ENCODE results near the gene FAM170B.

FAM170B gene

DNA sequence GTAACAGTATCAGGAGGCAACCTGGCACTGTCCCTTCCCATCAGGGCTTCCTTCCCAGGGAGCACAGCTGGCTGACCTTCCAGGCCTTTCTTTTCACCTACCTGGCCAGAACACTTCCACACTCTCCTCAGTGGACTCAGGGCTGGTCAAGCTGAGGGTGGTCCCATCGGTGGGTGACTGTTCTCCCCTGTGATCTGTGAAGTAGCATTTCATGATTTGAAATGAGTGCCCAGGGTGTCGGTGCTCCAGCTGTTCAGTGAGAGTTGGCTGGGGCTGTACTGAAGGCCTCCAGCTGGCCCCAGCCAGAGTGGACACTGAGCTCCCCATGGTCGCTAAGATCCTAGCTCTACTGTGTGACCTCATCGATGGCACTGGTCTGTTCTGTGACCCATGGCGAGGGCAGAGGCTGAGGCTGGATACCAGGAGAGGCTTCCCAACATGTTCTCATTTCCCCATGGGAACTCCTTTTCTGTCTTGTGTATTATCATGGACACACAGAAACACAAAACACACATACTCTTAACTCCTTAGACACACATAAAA, at the start of gene FAM170B:
TSS of gene FAM170B (minus strand) at position 316 of the 543 bp plus-strand sequence. CDS start at position 213, 103 bp downstream.
- H3K4me3 Mint-ChIP-seq: no peak within 1 kb of the TSS

GRCh38 chr10:49182776-49183175, 49.0 kb upstream of the FAM170B start:
- no peaks in the 10 kb centered on the region for H3K9me3 Mint-ChIP-seq
- peaks cover 69% of the 10 kb centered on the region for H3K4me1 Mint-ChIP-seq (ENCODE audit: low read depth)
- no peaks in the 10 kb centered on the region for H3K36me3 Mint-ChIP-seq (ENCODE audit: low read depth)
- H3K27ac Mint-ChIP-seq: peak overlapping the region; percentile 50
- H3K27me3 Mint-ChIP-seq: peaks cover 14% of the 10 kb centered on the region
- peak overlapping the region; percentile 30 for H3K4me3 Mint-ChIP-seq

More for the DNA sequence above, at the start of gene FAM170B:
- peaks cover 14% of the 10 kb centered on the region for H3K4me1 Mint-ChIP-seq (ENCODE audit: low read depth)
- peaks cover 20% of the 10 kb centered on the region for H3K27me3 Mint-ChIP-seq
- no peaks in the 10 kb centered on the region for H3K36me3 Mint-ChIP-seq (ENCODE audit: low read depth)
- peaks cover 10% of the 10 kb centered on the region for H3K9me3 Mint-ChIP-seq
- H3K27ac Mint-ChIP-seq: no peak within 1 kb of the TSS

- Mint-ChIP-seq H3K27me3 (peaks cover 4% of the 10 kb centered on the region), H3K4me3 (peak overlapping the region; percentile 59), H3K4me1 (ENCODE audit: low read depth) (peaks cover 82% of the 10 kb centered on the region), H3K9me3 (no peaks in the 10 kb centered on the region), H3K27ac (peak overlapping the region; percentile 84), H3K36me3 (ENCODE audit: low read depth) (no peaks in the 10 kb centered on the region)
Observed at GRCh38 chr10:49180444-49180860, 46.6 kb upstream of the FAM170B start.

GRCh38 chr10:49179699-49180443, 46.0 kb upstream of the FAM170B start:
- Mint-ChIP-seq H3K36me3 (ENCODE audit: low read depth) (no peaks in the 10 kb centered on the region), H3K27ac (peak overlapping the region; percentile 84), H3K4me1 (ENCODE audit: low read depth) (peaks cover 87% of the 10 kb centered on the region), H3K9me3 (no peaks in the 10 kb centered on the region), H3K4me3 (peak overlapping the region; percentile 59), H3K27me3 (peaks cover 4% of the 10 kb centered on the region)

- H3K27ac Mint-ChIP-seq: peak overlapping the region; percentile 95
- H3K4me1 Mint-ChIP-seq (ENCODE audit: low read depth): peaks cover 83% of the 10 kb centered on the region
- no peaks in the 10 kb centered on the region for H3K36me3 Mint-ChIP-seq (ENCODE audit: low read depth)
- H3K27me3 Mint-ChIP-seq: peaks cover 4% of the 10 kb centered on the region
- H3K9me3 Mint-ChIP-seq: no peaks in the 10 kb centered on the region
- no peak overlapping the region for H3K4me3 Mint-ChIP-seq
Observed at GRCh38 chr10:49178489-49179471, 45.0 kb upstream of the FAM170B start.

GRCh38 chr10:49177391-49178355, 43.9 kb upstream of the FAM170B start:
- peak overlapping the region; percentile 95 for H3K27ac Mint-ChIP-seq
- no peaks in the 10 kb centered on the region for H3K36me3 Mint-ChIP-seq (ENCODE audit: low read depth)
- H3K4me1 Mint-ChIP-seq (ENCODE audit: low read depth): peaks cover 78% of the 10 kb centered on the region
- peaks cover 4% of the 10 kb centered on the region for H3K27me3 Mint-ChIP-seq
- H3K9me3 Mint-ChIP-seq: no peaks in the 10 kb centered on the region
- H3K4me3 Mint-ChIP-seq: peak overlapping the region; percentile 73

DNA sequence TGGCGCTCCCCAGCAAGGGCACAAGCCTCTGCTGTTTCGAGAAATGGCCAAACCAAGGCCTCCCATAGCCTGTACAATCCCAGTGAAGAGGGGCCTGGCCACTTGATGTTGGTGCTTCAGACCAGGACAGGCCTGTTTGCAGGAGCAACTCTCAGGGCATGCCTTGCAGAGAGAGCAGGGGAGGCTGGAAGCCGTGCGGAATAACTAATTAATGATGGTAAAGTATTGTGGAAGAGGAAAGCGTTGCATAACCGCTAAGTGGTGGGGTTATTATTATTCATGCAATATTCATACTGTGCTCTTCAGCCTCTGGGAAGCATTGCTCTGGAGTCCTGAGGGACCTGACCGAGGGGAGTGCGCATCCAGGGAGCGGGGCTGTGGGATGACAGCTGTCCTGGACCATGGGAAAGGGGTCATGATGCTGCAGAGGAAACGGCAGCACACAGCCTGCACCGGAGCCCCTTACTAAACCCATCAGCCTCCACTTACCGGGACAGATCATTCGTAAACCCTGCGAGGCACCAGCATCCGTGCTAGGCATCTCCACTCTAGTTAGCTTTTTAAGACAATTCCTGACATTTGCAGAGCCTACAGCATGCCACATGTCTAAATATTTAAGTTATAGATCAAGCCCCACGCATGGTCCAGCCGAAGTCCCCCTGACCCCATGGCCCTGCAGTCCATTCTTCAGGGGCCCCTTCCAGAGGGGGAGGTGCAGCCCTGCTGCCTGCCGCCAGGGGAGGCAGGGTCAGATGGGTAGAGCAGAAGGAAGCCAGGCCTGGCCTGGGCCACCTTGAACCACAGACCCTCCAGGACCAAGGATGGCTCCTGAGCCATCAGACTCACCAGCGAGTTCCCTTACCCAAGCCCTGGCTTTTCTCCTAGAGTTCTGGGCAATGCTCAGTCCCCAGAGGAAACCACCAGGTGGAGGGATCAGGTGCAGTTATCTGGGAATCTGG, 42.8 kb upstream of the FAM170B start:
- no peaks in the 10 kb centered on the region for H3K9me3 Mint-ChIP-seq
- no peaks in the 10 kb centered on the region for H3K36me3 Mint-ChIP-seq (ENCODE audit: low read depth)
- peak overlapping the region; percentile 95 for H3K27ac Mint-ChIP-seq
- H3K4me3 Mint-ChIP-seq: peak overlapping the region; percentile 73
- no peaks in the 10 kb centered on the region for H3K27me3 Mint-ChIP-seq
- H3K4me1 Mint-ChIP-seq (ENCODE audit: low read depth): peaks cover 68% of the 10 kb centered on the region

DNA sequence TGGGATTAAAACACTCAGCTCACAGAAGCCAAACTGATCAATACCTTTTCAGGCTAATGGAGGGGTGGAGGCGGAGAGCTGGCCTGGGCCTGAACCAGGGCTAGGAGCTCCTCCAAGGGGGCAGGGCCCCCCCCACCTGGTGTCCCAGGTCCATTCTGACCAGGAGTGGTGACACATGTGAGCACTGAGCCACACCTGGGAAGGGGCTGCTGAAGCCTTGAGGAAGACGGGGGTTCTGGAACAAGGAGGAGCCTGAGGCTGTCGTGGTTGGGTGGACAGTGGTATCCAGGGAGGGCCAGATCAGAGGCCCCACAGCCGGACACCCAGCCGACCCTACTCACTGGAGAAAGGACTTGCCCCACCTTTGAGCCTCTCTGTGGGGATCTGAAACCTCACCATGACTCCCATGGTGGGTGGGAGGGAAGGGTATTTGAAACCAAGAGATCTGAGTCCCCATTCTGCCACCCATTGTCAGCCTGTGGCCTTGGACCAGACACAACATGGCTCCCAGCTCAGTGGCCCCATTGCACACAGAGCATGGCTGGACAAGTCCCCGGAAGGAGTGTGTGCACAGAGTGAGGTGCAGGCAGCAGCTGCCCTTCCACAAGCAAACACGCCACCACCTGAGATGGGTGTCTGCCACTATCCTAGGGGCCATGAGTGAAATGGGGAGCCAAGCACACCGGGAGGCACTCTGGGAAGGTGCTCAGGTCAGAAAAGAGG, 41.9 kb upstream of the FAM170B start:
- H3K9me3 Mint-ChIP-seq: no peaks in the 10 kb centered on the region
- no peak overlapping the region for H3K4me3 Mint-ChIP-seq
- H3K4me1 Mint-ChIP-seq (ENCODE audit: low read depth): peaks cover 60% of the 10 kb centered on the region
- H3K27ac Mint-ChIP-seq: peak overlapping the region; percentile 95
- no peaks in the 10 kb centered on the region for H3K36me3 Mint-ChIP-seq (ENCODE audit: low read depth)
- H3K27me3 Mint-ChIP-seq: no peaks in the 10 kb centered on the region

DNA sequence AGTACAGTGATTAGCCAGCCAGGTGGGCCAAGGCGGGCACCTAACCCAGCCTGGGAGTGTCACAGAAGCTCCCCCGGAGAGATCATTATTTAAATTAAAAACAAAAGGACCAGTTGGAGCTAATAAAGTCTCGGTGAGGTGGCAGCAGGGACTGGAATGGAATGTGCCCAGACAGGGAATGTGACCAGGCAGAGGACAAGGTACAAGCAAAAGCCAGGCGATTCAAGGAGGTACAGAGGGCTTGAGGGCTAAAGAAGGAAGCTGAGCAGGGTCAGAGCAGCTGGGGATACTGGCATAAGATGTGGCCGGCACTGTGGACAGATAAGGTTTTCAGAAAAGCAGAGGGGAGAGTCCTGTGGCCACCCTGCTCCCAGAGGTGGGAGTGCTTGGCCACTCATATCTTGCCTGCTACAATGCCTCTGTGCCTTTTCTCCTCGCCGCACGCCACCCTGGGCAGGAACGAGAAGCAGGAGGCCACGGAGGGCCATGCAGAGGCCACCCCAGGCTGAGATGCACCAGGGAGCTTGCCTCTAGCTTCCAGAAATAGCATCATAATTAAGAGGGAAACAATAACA, 41.2 kb upstream of the FAM170B start:
- Mint-ChIP-seq H3K36me3 (ENCODE audit: low read depth) (no peaks in the 10 kb centered on the region), H3K27ac (peak overlapping the region; percentile 68), H3K9me3 (no peaks in the 10 kb centered on the region), H3K27me3 (no peaks in the 10 kb centered on the region), H3K4me1 (ENCODE audit: low read depth) (peaks cover 52% of the 10 kb centered on the region), H3K4me3 (no peak overlapping the region)

DNA sequence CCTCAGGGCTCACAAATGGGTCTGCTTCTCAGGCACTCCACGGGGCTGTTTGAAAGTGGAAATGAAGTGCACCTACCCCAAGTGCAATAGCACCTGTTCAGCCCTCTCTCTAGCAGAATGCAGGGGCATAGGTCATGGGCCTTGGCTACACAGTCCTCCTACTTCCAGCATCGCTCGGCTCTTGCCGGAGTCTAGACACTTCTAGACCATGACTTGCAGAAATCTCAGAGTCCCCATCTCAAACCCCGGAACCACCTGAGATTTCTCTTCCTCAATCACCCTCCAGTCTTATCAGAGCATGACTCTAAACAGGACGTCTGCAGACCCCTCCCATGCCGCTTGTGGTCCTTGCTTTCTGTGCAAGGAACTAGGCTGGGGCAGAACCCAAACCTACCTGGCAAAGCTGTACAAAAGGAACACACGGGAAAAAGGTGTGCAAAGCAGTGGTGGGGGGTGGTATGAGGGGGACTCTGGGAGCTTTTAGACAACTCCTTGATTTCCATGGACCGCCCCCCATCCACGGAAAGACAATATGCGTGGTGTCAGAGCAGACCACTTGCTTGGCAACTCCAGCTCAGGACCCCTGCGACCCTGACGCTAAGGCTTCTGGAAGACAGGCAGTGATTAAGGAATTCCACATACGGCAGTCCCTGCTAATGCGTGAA, 40.6 kb upstream of the FAM170B start:
- H3K27ac Mint-ChIP-seq: no peak overlapping the region
- H3K27me3 Mint-ChIP-seq: no peaks in the 10 kb centered on the region
- no peak overlapping the region for H3K4me3 Mint-ChIP-seq
- H3K4me1 Mint-ChIP-seq (ENCODE audit: low read depth): peaks cover 50% of the 10 kb centered on the region
- no peaks in the 10 kb centered on the region for H3K36me3 Mint-ChIP-seq (ENCODE audit: low read depth)
- H3K9me3 Mint-ChIP-seq: no peaks in the 10 kb centered on the region

DNA sequence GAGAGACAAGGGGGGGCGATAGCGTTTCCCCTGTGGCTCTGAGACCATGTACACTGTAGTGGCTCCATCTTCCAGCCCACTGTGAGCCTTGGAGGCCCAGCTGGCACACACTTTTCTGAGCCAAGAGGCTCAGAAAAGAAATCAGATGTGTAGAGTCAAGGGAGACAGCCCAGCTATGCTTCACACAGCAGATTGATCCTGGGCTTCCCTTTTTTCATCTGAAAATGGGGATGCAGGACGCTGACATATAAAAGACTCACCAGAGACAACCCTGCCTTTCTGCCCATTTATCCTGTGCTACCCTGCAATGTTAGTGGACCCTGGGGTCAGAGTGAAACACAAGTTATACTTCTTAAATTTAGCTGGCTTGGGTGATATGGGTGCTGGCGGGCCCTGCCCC, 40.0 kb upstream of the FAM170B start:
- Mint-ChIP-seq H3K27ac (no peak overlapping the region), H3K4me1 (ENCODE audit: low read depth) (peaks cover 47% of the 10 kb centered on the region), H3K36me3 (ENCODE audit: low read depth) (no peaks in the 10 kb centered on the region), H3K27me3 (no peaks in the 10 kb centered on the region), H3K9me3 (no peaks in the 10 kb centered on the region), H3K4me3 (no peak overlapping the region)

DNA sequence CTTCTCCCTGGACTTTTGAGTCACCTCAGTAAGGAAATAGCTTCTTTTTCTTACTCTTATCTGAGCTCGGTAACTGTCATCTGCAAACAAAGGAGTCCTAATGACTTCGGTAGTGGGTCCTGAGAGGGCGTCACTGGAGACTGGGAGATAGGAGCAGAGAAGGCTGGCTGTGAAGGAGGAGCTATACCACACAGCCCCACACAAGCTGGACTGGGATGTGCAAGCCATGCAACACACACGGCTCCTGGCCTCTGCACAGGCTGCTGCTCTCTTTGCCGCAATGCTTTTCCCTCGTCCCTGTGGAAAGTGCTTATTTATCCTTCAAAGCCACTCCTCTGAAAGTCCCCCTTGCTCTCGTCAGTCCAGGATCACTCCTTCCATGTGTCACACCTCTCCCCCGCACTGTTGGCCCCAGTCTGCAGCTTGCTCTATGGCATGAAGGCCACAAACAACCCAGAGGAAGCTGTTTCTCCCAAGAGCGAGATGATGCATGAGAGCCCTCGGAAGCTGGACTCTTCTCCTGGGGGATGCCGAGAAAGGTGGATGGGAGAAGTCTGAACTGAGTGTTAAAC, 39.5 kb upstream of the FAM170B start:
- H3K36me3 Mint-ChIP-seq (ENCODE audit: low read depth): no peaks in the 10 kb centered on the region
- no peak overlapping the region for H3K27ac Mint-ChIP-seq
- H3K4me1 Mint-ChIP-seq (ENCODE audit: low read depth): peaks cover 41% of the 10 kb centered on the region
- no peak overlapping the region for H3K4me3 Mint-ChIP-seq
- no peaks in the 10 kb centered on the region for H3K9me3 Mint-ChIP-seq
- no peaks in the 10 kb centered on the region for H3K27me3 Mint-ChIP-seq

Data from stimulated activated naive CD8-positive, alpha-beta T cell treated with anti-CD3 and anti-CD28 coated beads, Interleukin-15, Interleukin-2, amounts not matched to agents 100 ng/mL and 50 ng/mL, for 24 hours (primary cell).